GM21367 (cell line): Measurements from ENCODE around the gene CD207.

Experiments
- ATAC-seq: cut with Tn5 transposase; IDR thresholded peaks from one replicate; pipeline ENCODE4 v1.9.1; 2021; ENCODE audit not compliant: unreplicated experiment

Gene CD207

DNA sequence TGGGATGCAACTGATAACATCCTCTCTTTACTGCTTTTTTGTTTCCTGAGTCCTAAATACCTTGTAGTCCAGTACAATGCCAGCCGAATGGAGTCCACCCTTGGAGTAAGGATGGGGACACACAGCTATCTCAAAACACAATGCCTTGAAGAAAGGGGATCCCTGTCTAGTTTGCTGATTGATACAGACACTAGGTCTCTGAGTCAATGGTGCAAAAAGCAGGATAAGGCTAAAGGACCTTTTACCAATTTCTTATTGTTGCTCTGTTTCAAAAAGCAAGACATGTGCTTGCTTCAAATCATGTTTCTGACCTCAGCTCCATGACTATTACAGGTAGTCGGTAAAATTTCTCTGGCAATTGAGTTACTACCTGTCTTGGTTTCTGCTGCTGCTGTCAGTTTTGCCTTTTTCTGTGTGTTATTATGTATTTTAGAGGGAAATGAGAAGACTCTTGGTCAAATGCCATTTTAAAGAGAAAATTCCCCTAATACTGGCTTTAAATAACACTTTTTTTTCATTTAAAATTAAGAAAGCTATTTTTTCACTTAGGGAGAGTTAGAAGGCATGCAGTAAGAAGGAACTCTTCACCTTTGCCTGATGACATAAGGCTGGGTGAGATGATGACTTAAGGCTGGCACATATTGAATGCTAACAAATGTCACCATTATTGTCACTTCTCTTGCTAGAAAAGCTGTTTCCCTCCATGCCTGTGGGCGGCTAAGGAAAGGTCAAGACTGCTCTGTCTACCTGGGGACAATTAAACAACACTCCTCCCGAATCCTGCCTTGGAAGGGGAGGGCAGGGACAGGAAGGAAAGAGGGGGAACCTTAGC, 40.2 kb downstream of the CD207 start:
- ATAC-seq = no peak

- ATAC-seq = no peak
These were observed 42.2 kb downstream of the CD207 start for GRCh38 chr2:70793450-70793849.

DNA sequence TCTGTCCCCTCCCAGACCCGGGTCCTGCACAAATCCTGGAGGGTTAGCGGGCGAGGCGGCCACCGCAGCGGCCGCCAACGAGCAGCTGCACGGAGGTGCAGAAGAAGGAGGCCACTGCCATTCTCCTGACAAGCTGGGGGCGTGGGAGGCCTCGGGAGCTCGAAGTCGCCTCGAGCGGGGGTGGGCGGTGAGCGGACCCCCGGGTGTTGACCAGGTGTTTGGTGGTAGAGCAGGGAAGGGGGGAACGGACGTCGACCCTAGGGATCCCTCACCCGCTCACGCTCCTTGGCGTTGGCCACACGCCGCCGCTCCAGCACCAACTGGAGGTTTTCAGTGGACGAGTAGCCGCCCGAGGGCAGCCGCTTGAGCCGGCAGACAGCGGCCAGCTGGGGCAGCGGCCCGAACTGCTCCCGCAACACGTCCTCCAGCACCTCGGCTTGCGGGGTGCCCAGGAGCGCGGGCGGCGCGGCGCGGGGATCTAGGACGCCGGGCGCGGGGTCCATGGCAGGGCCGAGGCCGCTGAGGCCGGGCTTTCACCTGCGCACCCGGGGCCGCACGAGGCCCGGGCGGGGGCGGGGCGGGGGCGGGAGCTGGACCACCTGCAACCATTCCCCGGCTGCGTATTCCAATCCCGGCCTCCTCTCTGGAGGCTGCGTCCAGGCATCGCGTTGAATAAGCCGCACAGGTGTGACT, 45.3 kb downstream of the CD207 start, which contains the start of gene FIGLA:
Gene FIGLA (minus strand): TSS at position 508 of the 693 bp plus-strand sequence. CDS start 5 bp downstream, at position 503.
- no peak for ATAC-seq

DNA sequence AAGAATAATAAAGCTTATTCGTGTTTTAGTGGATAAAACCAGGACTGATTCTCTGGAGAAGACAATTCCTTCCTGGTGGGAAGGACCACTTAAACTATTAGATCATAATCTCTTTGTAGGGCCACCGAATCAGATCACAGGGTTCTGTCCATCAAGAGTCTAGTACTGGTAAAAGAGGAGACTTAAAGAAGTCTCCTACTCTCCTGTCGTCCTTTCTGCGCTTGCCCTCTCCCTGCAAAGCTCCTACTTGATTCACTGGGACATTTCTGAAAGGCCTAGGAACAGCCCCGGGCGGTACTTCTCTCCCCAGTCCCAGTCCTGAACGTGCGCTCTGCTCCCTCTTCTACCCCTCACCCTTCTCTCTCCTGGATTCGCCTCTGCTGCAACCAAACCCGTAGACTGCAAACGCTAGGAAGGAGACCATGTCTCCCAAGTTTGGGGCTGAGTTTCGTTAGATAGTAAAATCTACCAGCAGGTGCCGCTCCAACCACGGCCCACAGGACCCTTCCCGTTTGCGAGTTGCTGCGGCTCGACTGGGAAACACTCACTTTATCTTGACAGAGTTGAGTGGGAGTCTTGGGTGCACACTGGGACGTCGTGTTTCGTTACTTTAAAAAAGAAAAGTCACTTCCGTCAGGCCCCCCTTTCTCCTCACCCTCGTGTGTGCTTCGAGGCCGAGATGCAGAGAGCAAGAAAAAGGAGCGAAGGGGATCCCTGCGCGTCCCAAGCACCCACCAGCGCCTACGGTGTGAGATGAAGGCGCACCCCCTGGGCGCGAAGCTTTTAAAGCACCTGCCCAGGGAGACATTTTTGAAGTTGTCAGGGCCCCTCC, 46.1 kb downstream of the CD207 start:
- ATAC-seq = no peak

DNA sequence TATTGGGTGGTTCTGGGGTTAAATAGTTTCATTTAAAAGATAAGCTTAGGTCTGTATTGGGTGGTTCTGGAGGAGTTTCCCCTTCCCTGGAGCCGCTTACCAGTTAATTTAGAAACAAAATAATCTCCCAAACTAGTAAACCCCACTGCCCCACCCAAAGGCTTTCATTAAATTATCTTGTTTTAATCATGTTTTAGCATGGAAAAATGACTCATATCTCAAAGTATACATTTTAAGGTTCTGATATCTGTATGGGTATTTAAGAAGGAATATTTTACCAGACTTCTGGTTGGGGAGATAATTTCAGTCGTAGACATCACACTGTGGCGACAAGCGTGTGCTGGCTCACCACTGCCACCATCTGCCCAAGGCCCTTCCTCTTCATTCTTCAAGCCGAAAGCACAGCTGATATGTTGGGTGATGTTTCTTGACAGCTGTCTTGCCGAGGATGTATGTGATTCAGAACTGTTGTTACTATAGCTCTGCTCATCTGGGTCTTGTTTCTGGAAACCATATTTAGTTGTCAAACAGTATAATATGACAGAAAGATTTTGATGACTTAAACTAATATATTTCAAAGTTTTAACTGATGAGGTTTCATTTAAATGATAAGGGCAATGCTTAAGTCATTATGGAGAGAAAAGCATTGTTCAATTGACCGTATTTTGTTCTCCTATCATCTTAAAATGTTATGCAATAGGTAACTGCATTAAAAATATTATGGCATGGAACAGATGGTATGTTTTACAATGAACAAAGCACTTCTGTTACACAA, 50.3 kb downstream of the CD207 start:
- ATAC-seq = no peak

- no peak for ATAC-seq
These were observed 51.3 kb downstream of the CD207 start for GRCh38 chr2:70784320-70784719.
